NCI-H1417 (cell line): Measurements from ENCODE around the gene ELK4.
A peak's percentile ranks its signal among the peaks of the same experiment; 100 is the strongest.

Experiments used
- DNase-seq, 3 experiments: peaks; one replicate each; lab custom pipeline; 2025; lab: John Stamatoyannopoulos, UW

The ELK4 gene

GRCh38 chr1:205631768-205632668 is at the start of gene ELK4:
Gene ELK4 (minus strand): TSS chr1:205632011. CDS start chr1:205623882, 8,129 bp downstream.
- peak; percentile 97 to 100 (median 99) for DNase-seq

- no peak for DNase-seq
Measured at GRCh38 chr1:205681364-205681763, 49.6 kb upstream of the ELK4 start.

GRCh38 chr1:205680073-205680851 is 48.5 kb upstream of the ELK4 start, which contains the start of gene SLC45A3:
Gene SLC45A3 (minus strand): TSS chr1:205680509. CDS start chr1:205664656, 15,853 bp downstream.
- DNase-seq, result peak; percentile 39 to 63 (median 60)

GRCh38 chr1:205678286-205679111 is 46.7 kb upstream of the ELK4 start:
- DNase-seq, result no peak

GRCh38 chr1:205677167-205677566 is 45.4 kb upstream of the ELK4 start:
- DNase-seq, result no peak

GRCh38 chr1:205676597-205676996 is 44.8 kb upstream of the ELK4 start:
- DNase-seq, result no peak

GRCh38 chr1:205676002-205676401 is 44.2 kb upstream of the ELK4 start:
- no peak for DNase-seq

GRCh38 chr1:205675247-205675646 is 43.4 kb upstream of the ELK4 start:
- DNase-seq, result no peak

GRCh38 chr1:205672970-205673369 is 41.2 kb upstream of the ELK4 start:
- DNase-seq, result no peak

GRCh38 chr1:205672395-205672889 is 40.6 kb upstream of the ELK4 start:
- no peak for DNase-seq

- DNase-seq, result peak in 1 of 3 experiments; percentile 19
Measured at GRCh38 chr1:205670611-205671430, 39.0 kb upstream of the ELK4 start.

- no peak for DNase-seq
Measured at GRCh38 chr1:205670150-205670446, 38.3 kb upstream of the ELK4 start.

- DNase-seq, result no peak
Measured at GRCh38 chr1:205669341-205670149, 37.7 kb upstream of the ELK4 start.

- no peak for DNase-seq
Measured at GRCh38 chr1:205668951-205669340, 37.1 kb upstream of the ELK4 start.

- no peak for DNase-seq
Measured at GRCh38 chr1:205667909-205668643, 36.3 kb upstream of the ELK4 start.

- no peak for DNase-seq
Measured at GRCh38 chr1:205666372-205667166, 34.8 kb upstream of the ELK4 start.

GRCh38 chr1:205665201-205666045 is 33.6 kb upstream of the ELK4 start:
- DNase-seq, result peak in 2 of 3 experiments; percentile 33 to 35
